Left lung (tissue), 10 donors: ENCODE results near the gene NPIPB2. TPM values are rescaled to one million over a fixed set of nuclear protein-coding genes. Genes with fewer than 3 reads are reported as not detected.
A peak's percentile ranks its signal among the peaks of the same experiment; 100 is the strongest.

Experiments
- ATAC-seq: fragments of 200-7000 bp; cut with Tn5 transposase; one replicate; pipeline ENCODE4 v1.9.1; 2020; ENCODE audit warnings: moderate library complexity
- DNase-seq, 4 donors: peaks; one replicate each; pipeline ENCODE4 v3.0.0-alpha.2; 2013 to 2020
- H3K27ac ChIP-seq, 2 donors: fragments of 200-600 bp; sonication (generic) in 1 of 2; one replicate each; pipeline versions ENCODE4 v1.5.0 to v1.8.0; 2020 to 2021
- H3K27me3 ChIP-seq, 2 donors: fragments of 200-600 bp; sonication (generic) in 1 of 2; one replicate each; pipeline versions ENCODE4 v1.5.0 to v1.8.0; 2020 to 2021
- H3K36me3 ChIP-seq, 2 donors: fragments of 200-600 bp; sonication (generic) in 1 of 2; one replicate each; pipeline versions ENCODE4 v1.5.0 to v1.8.0; 2020 to 2021
- H3K4me1 ChIP-seq, 2 donors: fragments of 200-600 bp; one replicate each; pipeline ENCODE4 v1.8.0; 2021
- H3K4me3 ChIP-seq, 2 donors: fragments of 200-600 bp; sonication (generic) in 1 of 2; one replicate each; pipeline versions ENCODE4 v1.5.0 to v1.8.0; 2020 to 2021; ENCODE audit warnings: mild to moderate bottlenecking in 1 of 2
- H3K9me3 ChIP-seq, 2 donors: fragments of 200-600 bp; sonication (generic) in 1 of 2; one replicate each; pipeline versions ENCODE4 v1.5.0 to v1.8.0; 2020 to 2021
- CTCF ChIP-seq, 2 donors: fragments of 200-600 bp; sonication (generic) in 1 of 2; IDR thresholded peaks; one replicate each; pipeline versions ENCODE4 v1.5.0 to v1.8.0; 2021; ENCODE audit warnings: antibody characterized with exemption in 2 of 2
- intact Hi-C, 2 donors: fragments of 100-400 bp; cut with DNase I; formaldehyde crosslinking; loops; one replicate each; pipeline versions ENCODE4 v1.11.2 to v1.14.2; 2022
- polyA plus RNA-seq, 6 donors: library from polyadenylated mRNA; unstranded; fragments of 120-200 nt; gene quantifications; one replicate each; pipeline ENCODE4 v1.2.1, GENCODE V29; 2013; ENCODE audit not compliant: insufficient read length in 6 of 6
- total RNA-seq, 2 donors: library from RNA; stranded (reverse); fragmentation: NEBNext Ultra II Directional; extraction: Animal tissue kit (Norgen Biotek cat#: 25700); gene quantifications; one replicate each; pipeline ENCODE4 v1.2.1, GENCODE V29; 2021
- donor health status: DM: no; HTN: yes; CAD: no.
- donor health status: DM: no; HTN: no; CAD: no.

NPIPB2 gene
- total and polyA plus RNA-seq, 8 donors = 6.1 to 14.6 (median 8.8) TPM

- DNase-seq (peak in 3 of 4 donors; percentile 23 to 54 (median 40)), ATAC-seq (peak; percentile 65)
- TF ChIP-seq CTCF (IDR thresholded peaks at IDR 0.05) = no peak
- peak overlapping the region; percentile 36 to 85 for H3K4me3 ChIP-seq
- no peaks in the 10 kb centered on the region for H3K27me3 ChIP-seq
- peaks cover 13 to 32% of the 10 kb centered on the region in 2 donors for H3K4me1 ChIP-seq
- no peaks in the 10 kb centered on the region for H3K9me3 ChIP-seq
- intact Hi-C loops = loop anchor here in 1 of 2 donors (10.0 kb wide), 1 partner anchor 62 kb away; the partner anchor contains the start of gene RSL1D1
- H3K27ac ChIP-seq = peak overlapping the region; percentile 90 to 94
- H3K36me3 ChIP-seq = no peaks in the 10 kb centered on the region
These were observed 25.1 kb downstream of the NPIPB2 start for GRCh38 chr16:11916524-11917285.

DNA sequence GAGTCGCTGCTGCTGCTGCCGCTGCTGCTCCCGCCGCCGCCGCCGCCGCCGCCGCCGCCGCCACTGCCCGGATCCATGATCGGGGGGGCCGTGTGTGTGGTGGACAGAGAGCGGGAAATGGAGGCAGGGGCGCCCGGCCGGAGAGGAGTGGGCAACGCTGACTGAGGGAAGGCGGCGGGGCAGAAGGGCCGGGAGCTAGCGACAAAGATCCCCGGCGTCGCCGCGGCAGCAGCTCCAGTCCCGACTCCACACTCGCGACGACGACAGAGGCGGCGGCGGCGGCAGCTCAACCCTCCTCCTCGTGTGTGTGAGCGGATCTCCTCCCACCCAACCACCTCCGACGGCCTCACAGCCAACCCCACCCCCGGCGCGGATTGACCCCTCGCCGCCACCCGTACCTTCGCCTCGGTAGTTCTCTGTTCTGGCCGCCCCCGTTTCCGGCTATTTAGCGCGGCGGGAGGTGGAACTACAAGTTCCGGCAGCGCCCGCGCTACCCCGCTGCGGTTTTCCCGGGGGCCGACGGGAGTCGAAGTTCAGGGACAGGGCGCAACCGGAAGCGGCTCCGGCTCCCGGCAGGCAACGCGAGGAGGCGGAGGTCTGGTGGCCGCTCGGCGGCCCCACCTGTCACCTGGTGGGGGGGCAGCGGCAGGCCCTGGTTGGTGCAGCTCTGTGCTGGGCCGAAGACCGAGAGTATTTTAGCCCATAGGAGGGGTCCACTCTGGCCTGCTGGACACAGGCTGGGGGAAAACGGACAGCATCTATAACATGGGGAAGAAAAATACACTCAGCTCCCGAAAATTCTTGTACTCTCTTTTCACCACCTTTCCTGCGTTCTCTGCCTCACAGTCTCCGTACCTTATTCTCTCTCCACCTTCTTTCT, 26.0 kb downstream of the NPIPB2 start, which contains the start of gene GSPT1:
GSPT1 (minus strand) TSS at position 313 of the 880 bp plus-strand sequence; CDS start at position 77, 236 bp downstream.
- Histone ChIP-seq H3K27ac (peak within 1 kb of the TSS; percentile 94 to 95), H3K4me1 (peaks cover 13 to 38% of the 10 kb centered on the region in 2 donors), H3K4me3 (peak within 1 kb of the TSS; percentile 85 to 86), H3K9me3 (no peaks in the 10 kb centered on the region), H3K27me3 (no peaks in the 10 kb centered on the region), H3K36me3 (no peaks in the 10 kb centered on the region)
- peak in 1 of 2 donors; percentile 74 for TF ChIP-seq CTCF (IDR thresholded peaks at IDR 0.05)
- intact Hi-C loops = loop anchor here in 1 of 2 donors (10.0 kb wide), 1 partner anchor 61 kb away; the partner anchor contains the start of gene RSL1D1
- ATAC-seq (peak; percentile 93), DNase-seq (peak; percentile 97 to 100 (median 99))

DNA sequence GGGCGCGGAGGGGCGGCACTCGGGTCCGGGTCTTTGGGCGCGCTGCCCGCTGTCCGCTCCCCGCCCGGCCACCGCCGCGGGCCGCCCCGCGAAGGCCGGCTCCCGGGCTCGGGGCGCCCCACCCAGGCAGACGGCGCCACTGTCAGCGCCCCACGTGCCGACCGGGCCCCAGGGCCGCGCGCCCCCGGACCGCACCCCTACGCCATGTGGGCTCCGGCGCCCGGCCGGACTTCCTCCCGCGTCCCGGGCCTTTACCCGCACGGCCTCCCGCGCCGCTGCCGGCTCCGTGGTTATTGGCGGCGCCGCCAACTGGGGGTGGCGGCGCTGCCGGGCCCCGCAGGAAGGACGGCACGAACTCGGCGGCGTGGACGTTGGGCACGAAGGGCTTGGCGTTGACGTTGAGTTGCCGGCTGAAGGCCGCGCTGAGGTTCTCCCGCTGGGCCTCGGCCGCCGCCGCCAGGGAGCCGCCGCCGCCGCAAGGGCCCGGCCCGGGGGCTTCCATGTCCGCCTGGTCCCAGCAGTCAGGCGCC, 26.7 kb downstream of the NPIPB2 start:
- peak overlapping the region; percentile 94 to 95 for H3K27ac ChIP-seq
- H3K36me3 ChIP-seq = no peaks in the 10 kb centered on the region
- peak; percentile 1 for ATAC-seq
- intact Hi-C loops = loop anchor here in 1 of 2 donors (10.0 kb wide), 1 partner anchor 60 kb away; the partner anchor contains the start of gene RSL1D1
- H3K9me3 ChIP-seq = no peaks in the 10 kb centered on the region
- DNase-seq = peak in 3 of 4 donors; percentile 22 to 92 (median 42)
- H3K4me3 ChIP-seq = peak overlapping the region; percentile 85 to 86
- no peak for TF ChIP-seq CTCF (IDR thresholded peaks at IDR 0.05)
- H3K27me3 ChIP-seq = no peaks in the 10 kb centered on the region
- peaks cover 13 to 45% of the 10 kb centered on the region in 2 donors for H3K4me1 ChIP-seq

DNA sequence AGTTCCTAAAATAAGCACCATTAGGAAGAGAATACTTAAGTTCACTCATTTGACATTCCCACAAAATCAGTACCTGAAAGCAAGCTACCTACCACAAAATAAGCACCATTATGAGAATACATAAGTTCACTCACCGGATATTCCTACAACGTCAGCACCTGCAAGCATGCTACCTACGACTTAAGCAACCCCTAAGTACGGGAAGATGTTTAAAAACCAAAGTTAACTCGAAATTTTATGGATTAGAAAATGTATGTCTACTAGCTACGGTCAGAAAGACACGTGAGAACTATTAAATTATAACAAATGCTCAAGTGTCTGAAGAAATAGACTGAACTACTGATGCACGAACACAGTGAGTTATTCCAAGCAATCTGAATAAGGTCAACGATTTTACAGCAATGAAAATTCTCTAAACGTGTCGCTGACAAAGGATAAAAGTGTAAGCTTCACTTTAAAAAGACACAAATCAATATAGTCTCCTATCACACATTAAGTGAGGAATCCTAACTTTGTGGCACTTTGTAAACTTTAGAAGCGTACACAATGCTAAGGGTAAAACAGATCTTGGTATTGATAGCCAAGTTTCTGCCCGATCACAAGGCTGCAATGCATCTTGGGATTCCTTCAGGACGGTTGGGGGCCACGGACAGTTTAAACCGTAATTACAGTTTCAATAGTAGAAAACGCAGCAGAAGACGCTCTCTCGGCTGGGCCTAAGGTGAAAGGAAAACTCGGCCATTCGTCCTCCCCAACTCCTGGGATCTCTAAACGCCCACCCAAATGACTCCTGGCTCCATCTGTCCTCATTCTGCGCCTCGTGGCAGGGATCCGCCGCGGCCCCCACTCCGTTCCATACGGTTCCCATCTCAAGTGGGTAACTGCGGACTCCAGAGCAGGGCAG, 27.4 kb downstream of the NPIPB2 start:
- DNase-seq (peak in 1 of 4 donors; percentile 32), ATAC-seq (no peak)
- no peaks in the 10 kb centered on the region for H3K9me3 ChIP-seq
- H3K36me3 ChIP-seq = no peaks in the 10 kb centered on the region
- peak overlapping the region; percentile 94 to 95 for H3K27ac ChIP-seq
- peak overlapping the region; percentile 85 to 86 for H3K4me3 ChIP-seq
- H3K27me3 ChIP-seq = no peaks in the 10 kb centered on the region
- TF ChIP-seq CTCF (IDR thresholded peaks at IDR 0.05) = no peak
- intact Hi-C loops = loop anchor here in 1 of 2 donors (10.0 kb wide), 1 partner anchor 60 kb away; the partner anchor contains the start of gene RSL1D1
- peaks cover 14 to 50% of the 10 kb centered on the region in 2 donors for H3K4me1 ChIP-seq
